D341Med (cell line): ENCODE data around the gene CFL1.
"Not testable (repeated sequence)": the region's sequence is repeated elsewhere in the genome, so short reads cannot be mapped to it uniquely, and the experiment has no call there.

ENCODE experiments used
- DNase-seq: peaks from one replicate; pipeline ENCODE4 v3.0.0; 2012; ENCODE audit warnings: low spot score

CFL1 gene

GRCh38 chr11:65856689-65857499 is 1.1 kb downstream of the CFL1 start:
- DNase-seq = peak; percentile 71

GRCh38 chr11:65855927-65856363 is 2.0 kb downstream of the CFL1 start:
- DNase-seq = no peak

- DNase-seq = no peak
Observed at GRCh38 chr11:65854852-65855837, 2.8 kb downstream of the CFL1 start.

GRCh38 chr11:65854161-65854592 is 3.8 kb downstream of the CFL1 start:
- no peak for DNase-seq

GRCh38 chr11:65853246-65853979 is 4.6 kb downstream of the CFL1 start:
- no peak for DNase-seq

- no peak for DNase-seq
Observed at GRCh38 chr11:65852508-65853245, 5.3 kb downstream of the CFL1 start.

GRCh38 chr11:65851811-65852507 is 6.0 kb downstream of the CFL1 start:
- no peak for DNase-seq

- no peak for DNase-seq
Observed at GRCh38 chr11:65851083-65851579, 6.8 kb downstream of the CFL1 start.

GRCh38 chr11:65850217-65851082 is 7.5 kb downstream of the CFL1 start:
- DNase-seq = no peak

GRCh38 chr11:65849771-65850216 is 8.2 kb downstream of the CFL1 start:
- DNase-seq = no peak

- no peak for DNase-seq
Observed at GRCh38 chr11:65849366-65849765, 8.6 kb downstream of the CFL1 start.

GRCh38 chr11:65848693-65849092 is 9.3 kb downstream of the CFL1 start:
- not testable (repeated sequence) for DNase-seq

- no peak for DNase-seq
Observed at GRCh38 chr11:65847746-65848145, 10.2 kb downstream of the CFL1 start.

GRCh38 chr11:65844231-65844872 is 13.6 kb downstream of the CFL1 start:
- DNase-seq = no peak

- no peak for DNase-seq
Observed at GRCh38 chr11:65843811-65844210, 14.2 kb downstream of the CFL1 start.

GRCh38 chr11:65842144-65842543 is 15.8 kb downstream of the CFL1 start:
- no peak for DNase-seq

- DNase-seq = no peak
Observed at GRCh38 chr11:65834202-65834601, 23.8 kb downstream of the CFL1 start.

- DNase-seq = peak; percentile 99
Observed at GRCh38 chr11:65833297-65834030, 24.5 kb downstream of the CFL1 start, which contains the start of gene SNX32. Gene SNX32, plus strand, starts transcription at chr11:65833963. Its CDS starts 103 bp downstream, at chr11:65834066.
